Calu3 (cell line): ENCODE measurements around the gene ATP2C2. TPM values are rescaled to one million over a fixed set of nuclear protein-coding genes. Genes with fewer than 3 reads are reported as not detected.
A peak's percentile ranks its signal among the peaks of the same experiment; 100 is the strongest.

Source experiments
- Bru-seq: library from RNA; stranded (reverse); fragments of 400-500 nt; gene quantifications from one replicate; lab custom pipeline; 2021; lab: Mats Ljungman, UMichigan
- BruChase-seq, 2 experiments: library from RNA; stranded (reverse); fragments of 400-500 nt; gene quantifications; one replicate each; lab custom pipeline; 2021; lab: Mats Ljungman, UMichigan
- BruUV-seq: library from RNA; stranded (reverse); fragments of 400-500 nt; replicated peaks from 2 replicates; lab custom pipeline; 2021; lab: Mats Ljungman, UMichigan
- CTCF ChIA-PET: fragments of 300-600 bp; sonication (Branson Sonifier 250); formaldehyde crosslinking; loops from one replicate; lab custom pipeline; 2022; ENCODE audit warnings: antibody characterized with exemption; lab: Charles Lee
- DNase-seq: peaks from one replicate; pipeline ENCODE4 v3.0.0; 2022
- H3K27ac Mint-ChIP-seq: one replicate; pipeline ENCODE4 v1.8.0; 2022; ENCODE audit warnings: mixed read lengths; ENCODE audit not compliant: unreplicated experiment
- H3K27me3 Mint-ChIP-seq: one replicate; pipeline ENCODE4 v1.8.0; 2022; ENCODE audit warnings: mixed read lengths; ENCODE audit not compliant: unreplicated experiment
- H3K36me3 Mint-ChIP-seq: one replicate; pipeline ENCODE4 v1.8.0; 2022; ENCODE audit warnings: mild to moderate bottlenecking, moderate library complexity, mixed read lengths; ENCODE audit not compliant: insufficient read depth, unreplicated experiment
- H3K4me1 Mint-ChIP-seq: one replicate; pipeline ENCODE4 v1.8.0; 2022; ENCODE audit warnings: mild to moderate bottlenecking, low read depth, mixed read lengths; ENCODE audit not compliant: unreplicated experiment
- H3K4me3 Mint-ChIP-seq: one replicate; pipeline ENCODE4 v1.8.0; 2022; ENCODE audit warnings: mild to moderate bottlenecking, low read depth, moderate library complexity, mixed read lengths; ENCODE audit not compliant: unreplicated experiment
- H3K9me3 Mint-ChIP-seq: one replicate; pipeline ENCODE4 v1.8.0; 2022; ENCODE audit warnings: low read depth, mixed read lengths; ENCODE audit not compliant: unreplicated experiment
- intact Hi-C: fragments of 100-400 bp; cut with micrococcal nuclease; formaldehyde crosslinking; loops from one replicate; pipeline ENCODE4 v1.10.0; 2022; ENCODE audit not compliant: unreplicated experiment
- long read RNA-seq: library from polyadenylated mRNA; stranded (forward); transcript quantifications from one replicate; pipeline ENCODE4 v2.0.0, GENCODE V29; 2022
- total RNA-seq: library from RNA; stranded (reverse); gene quantifications from 2 replicates; pipeline ENCODE4 v1.2.3, GENCODE V29; 2022
- TF ChIP-seq, protein P1 (sequence below): fragments of 200-600 bp; IDR thresholded peaks from one replicate; pipeline ENCODE4 v1.8.0; 2022; ENCODE audit warnings: antibody characterized with exemption; ENCODE audit not compliant: unreplicated experiment

The ATP2C2 gene, protein sequence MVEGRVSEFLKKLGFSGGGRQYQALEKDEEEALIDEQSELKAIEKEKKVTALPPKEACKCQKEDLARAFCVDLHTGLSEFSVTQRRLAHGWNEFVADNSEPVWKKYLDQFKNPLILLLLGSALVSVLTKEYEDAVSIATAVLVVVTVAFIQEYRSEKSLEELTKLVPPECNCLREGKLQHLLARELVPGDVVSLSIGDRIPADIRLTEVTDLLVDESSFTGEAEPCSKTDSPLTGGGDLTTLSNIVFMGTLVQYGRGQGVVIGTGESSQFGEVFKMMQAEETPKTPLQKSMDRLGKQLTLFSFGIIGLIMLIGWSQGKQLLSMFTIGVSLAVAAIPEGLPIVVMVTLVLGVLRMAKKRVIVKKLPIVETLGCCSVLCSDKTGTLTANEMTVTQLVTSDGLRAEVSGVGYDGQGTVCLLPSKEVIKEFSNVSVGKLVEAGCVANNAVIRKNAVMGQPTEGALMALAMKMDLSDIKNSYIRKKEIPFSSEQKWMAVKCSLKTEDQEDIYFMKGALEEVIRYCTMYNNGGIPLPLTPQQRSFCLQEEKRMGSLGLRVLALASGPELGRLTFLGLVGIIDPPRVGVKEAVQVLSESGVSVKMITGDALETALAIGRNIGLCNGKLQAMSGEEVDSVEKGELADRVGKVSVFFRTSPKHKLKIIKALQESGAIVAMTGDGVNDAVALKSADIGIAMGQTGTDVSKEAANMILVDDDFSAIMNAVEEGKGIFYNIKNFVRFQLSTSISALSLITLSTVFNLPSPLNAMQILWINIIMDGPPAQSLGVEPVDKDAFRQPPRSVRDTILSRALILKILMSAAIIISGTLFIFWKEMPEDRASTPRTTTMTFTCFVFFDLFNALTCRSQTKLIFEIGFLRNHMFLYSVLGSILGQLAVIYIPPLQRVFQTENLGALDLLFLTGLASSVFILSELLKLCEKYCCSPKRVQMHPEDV
- total RNA-seq (30.5 and 33.9 TPM in 2 replicates), Bru-seq, nascent RNA (percentile 58 among the genes with signal in this experiment), BruChase-seq, experiment 1, labeled RNA remaining after a 6-hour chase (percentile 65 among the genes with signal in this experiment), BruChase-seq, experiment 2, labeled RNA remaining after a 2-hour chase (percentile 55 among the genes with signal in this experiment)
- long read RNA-seq, transcript ATP2C2-201 (27 exons, 3,376 nt) = major isoform, 25 of 58 reads
- long read RNA-seq, partial matches to known transcripts = 14 of 58 reads
- long read RNA-seq, other reads (novel, unspliced or antisense) = 18 of 58 reads

GRCh38 chr16:84368308-84368996 lies at the start of gene ATP2C2:
ATP2C2 (plus strand) TSS chr16:84368538; CDS start chr16:84368616, 78 bp downstream.
- intact Hi-C loops = no loop called here
- no TSS peak for BruUV-seq
- Mint-ChIP-seq H3K36me3 (peaks cover 35% of the 10 kb centered on the region), H3K27me3 (peaks cover 14% of the 10 kb centered on the region), H3K4me1 (peaks cover 37% of the 10 kb centered on the region), H3K27ac (peak within 1 kb of the TSS; percentile 50), H3K9me3 (no peaks in the 10 kb centered on the region), H3K4me3 (peak within 1 kb of the TSS; percentile 99)
- CTCF ChIA-PET = interaction anchor here (0.5 to 1.3 kb wide), 4 partner anchors 8 to 79 kb away, joined by 3 to 4 read pairs (median 3); no protein-coding TSS in a partner anchor
- TF ChIP-seq, protein P1, sequence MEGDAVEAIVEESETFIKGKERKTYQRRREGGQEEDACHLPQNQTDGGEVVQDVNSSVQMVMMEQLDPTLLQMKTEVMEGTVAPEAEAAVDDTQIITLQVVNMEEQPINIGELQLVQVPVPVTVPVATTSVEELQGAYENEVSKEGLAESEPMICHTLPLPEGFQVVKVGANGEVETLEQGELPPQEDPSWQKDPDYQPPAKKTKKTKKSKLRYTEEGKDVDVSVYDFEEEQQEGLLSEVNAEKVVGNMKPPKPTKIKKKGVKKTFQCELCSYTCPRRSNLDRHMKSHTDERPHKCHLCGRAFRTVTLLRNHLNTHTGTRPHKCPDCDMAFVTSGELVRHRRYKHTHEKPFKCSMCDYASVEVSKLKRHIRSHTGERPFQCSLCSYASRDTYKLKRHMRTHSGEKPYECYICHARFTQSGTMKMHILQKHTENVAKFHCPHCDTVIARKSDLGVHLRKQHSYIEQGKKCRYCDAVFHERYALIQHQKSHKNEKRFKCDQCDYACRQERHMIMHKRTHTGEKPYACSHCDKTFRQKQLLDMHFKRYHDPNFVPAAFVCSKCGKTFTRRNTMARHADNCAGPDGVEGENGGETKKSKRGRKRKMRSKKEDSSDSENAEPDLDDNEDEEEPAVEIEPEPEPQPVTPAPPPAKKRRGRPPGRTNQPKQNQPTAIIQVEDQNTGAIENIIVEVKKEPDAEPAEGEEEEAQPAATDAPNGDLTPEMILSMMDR = no peak
- DNase-seq = peak; percentile 91

DNA sequence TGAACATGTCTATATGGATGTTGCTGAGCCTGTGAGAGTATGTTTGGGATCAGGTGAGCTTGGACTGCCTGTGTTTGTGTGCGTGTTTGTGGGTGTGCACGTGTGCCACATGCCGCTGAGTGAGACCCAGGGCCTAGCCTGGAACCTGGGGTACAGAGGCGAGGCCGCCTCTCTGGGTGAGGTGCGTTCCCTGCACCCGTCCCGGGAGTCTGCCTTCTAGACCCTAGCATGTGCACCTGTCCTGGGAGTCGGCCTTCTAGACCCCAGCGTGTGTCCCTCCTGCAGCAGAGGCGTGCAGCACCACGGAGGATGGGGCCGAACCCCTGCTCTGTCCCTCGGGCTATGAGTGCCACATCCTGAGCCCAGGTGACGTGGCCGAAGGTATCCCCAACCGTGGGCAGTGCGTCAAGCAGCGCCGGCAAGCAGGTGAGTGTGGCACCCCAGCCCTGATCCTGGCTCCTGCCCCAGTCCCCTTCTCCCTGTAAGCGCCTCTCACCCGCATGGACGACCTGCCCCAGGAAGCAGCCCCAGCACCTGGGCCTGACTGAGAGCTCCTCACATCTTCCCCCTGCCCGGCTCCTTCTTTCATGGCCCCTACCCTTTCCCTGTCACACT lies 49.1 kb upstream of the ATP2C2 start:
- BruUV-seq = no TSS peak
- Mint-ChIP-seq H3K27ac (no peak overlapping the region), H3K9me3 (no peaks in the 10 kb centered on the region), H3K36me3 (no peaks in the 10 kb centered on the region), H3K4me1 (no peaks in the 10 kb centered on the region), H3K27me3 (peaks cover 37% of the 10 kb centered on the region), H3K4me3 (no peak overlapping the region)
- CTCF ChIA-PET = no interaction called here
- no peak for DNase-seq
- intact Hi-C loops = no loop called here
- TF ChIP-seq, protein P1 = no peak

DNA sequence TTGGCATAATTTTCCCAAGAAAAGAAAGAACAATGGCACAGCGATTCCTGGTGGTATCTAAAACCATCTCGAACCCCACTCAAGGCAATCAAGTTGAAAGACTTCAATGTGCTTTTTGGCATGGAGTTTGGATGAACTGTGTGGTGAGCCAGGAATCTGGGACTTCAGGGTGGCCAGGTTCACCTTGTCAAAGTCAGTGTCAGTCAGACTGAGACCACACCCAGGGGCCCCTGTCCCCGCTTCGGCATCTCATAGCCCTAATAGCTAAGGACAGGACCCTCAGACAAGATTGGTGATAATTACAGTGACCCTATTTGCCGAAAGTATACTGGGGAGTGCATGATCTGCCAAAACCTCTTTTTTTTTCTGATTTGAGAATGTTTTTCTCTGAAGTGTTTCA lies 47.8 kb upstream of the ATP2C2 start:
- intact Hi-C loops = no loop called here
- no peaks in the 10 kb centered on the region for H3K36me3 Mint-ChIP-seq
- H3K4me3 Mint-ChIP-seq = no peak overlapping the region
- peaks cover 24% of the 10 kb centered on the region for H3K27me3 Mint-ChIP-seq
- no peaks in the 10 kb centered on the region for H3K9me3 Mint-ChIP-seq
- TF ChIP-seq, protein P1 = no peak
- CTCF ChIA-PET = no interaction called here
- BruUV-seq = no TSS peak
- no peaks in the 10 kb centered on the region for H3K4me1 Mint-ChIP-seq
- no peak for DNase-seq
- no peak overlapping the region for H3K27ac Mint-ChIP-seq
